ENCODE measurements around the gene LRRN3. TPM values are rescaled to one million over a fixed set of nuclear protein-coding genes. Genes with fewer than 3 reads are reported as not detected.

Gene LRRN3
- total RNA-seq, 1 experiment from 2014 or later = not detected

- TF ChIP-seq CTCF (conservative IDR thresholded peaks at IDR 0.05; ENCODE audit: low read depth, low read length) = no peak
- TF ChIP-seq EZH2phosphoT487 (IDR thresholded peaks at IDR 0.05; ENCODE audit: borderline replicate concordance, low read length) = no peak
- TF ChIP-seq EZH2 (IDR thresholded peaks at IDR 0.05; ENCODE audit: low read length, unreplicated experiment) = no peak
- no peaks in the 10 kb centered on the region for H3K36me3 ChIP-seq (ENCODE audit: low read depth, low read length)
- DNase-seq (no peak), ATAC-seq (no peak)
- intact Hi-C loops (cut with micrococcal nuclease) = loop anchor here (10.0 kb wide), 4 partner anchors 468 to 1092 kb away; partner anchors contain the start of gene IMMP2L
- peaks cover 40% of the 10 kb centered on the region for H3K4me1 ChIP-seq (ENCODE audit: insufficient read depth, low read length)
- no peaks in the 10 kb centered on the region for H3K27me3 ChIP-seq (ENCODE audit: low read length)
- no peaks in the 10 kb centered on the region for H3K9me3 ChIP-seq (ENCODE audit: low read length)
- H3K9me2 ChIP-seq (replicated peaks; ENCODE audit: low read length) = no peaks in the 10 kb centered on the region
- peak overlapping the region; percentile 49; the same call in 1 of the 2 replicates for H3K9ac ChIP-seq (ENCODE audit: low read length)
- no peak overlapping the region for H3K4me3 ChIP-seq (ENCODE audit: low read length)
- H2AFZ ChIP-seq (ENCODE audit: low read length) = no peak overlapping the region
- no peaks in the 10 kb centered on the region for H3K79me2 ChIP-seq (ENCODE audit: low read length)
- no peaks in the 10 kb centered on the region for H4K20me1 ChIP-seq (ENCODE audit: low read length)
- BruUV-seq (replicated peaks) = no TSS peak
- H3F3A ChIP-seq (ENCODE audit: low read length, unreplicated experiment) = no peaks in the 10 kb centered on the region
- ChIA-PET POLR2A (ENCODE audit: unreplicated experiment) (no interaction called here), CTCF (no interaction called here)
- H3K27ac ChIP-seq (ENCODE audit: low read length) = peak overlapping the region; percentile 83; the same call in 1 of the 2 replicates
- H3K4me2 ChIP-seq (ENCODE audit: low read length) = no peak overlapping the region
Measured at GRCh38 chr7:111096997-111097396, 6.1 kb downstream of the LRRN3 start.

GRCh38 chr7:111098011-111098925 lies 7.3 kb downstream of the LRRN3 start:
- TF ChIP-seq EZH2 (IDR thresholded peaks at IDR 0.05; ENCODE audit: low read length, unreplicated experiment) (no peak), CTCF (conservative IDR thresholded peaks at IDR 0.05; ENCODE audit: low read depth, low read length) (peak; percentile 86)
- BruUV-seq (replicated peaks) = no TSS peak
- ChIA-PET POLR2A (ENCODE audit: unreplicated experiment) (no interaction called here), CTCF (interaction anchor here (0.7 to 1.2 kb wide), 2 partner anchors 10 to 29 kb away, joined by 3 read pairs; no protein-coding TSS in a partner anchor)
- no peaks in the 10 kb centered on the region for H4K20me1 ChIP-seq (ENCODE audit: low read length)
- H3K27ac ChIP-seq (ENCODE audit: low read length) = peak overlapping the region; percentile 95
- H3K9me2 ChIP-seq (replicated peaks; ENCODE audit: low read length) = no peaks in the 10 kb centered on the region
- intact Hi-C loops (cut with micrococcal nuclease) = loop anchor here (1.0 to 10.0 kb wide), 8 partner anchors 100 to 1253 kb away; partner anchors contain the start of gene IMMP2L
- H3K4me1 ChIP-seq (ENCODE audit: insufficient read depth, low read length) = peaks cover 30% of the 10 kb centered on the region
- ATAC-seq = peak; percentile 86
- no peaks in the 10 kb centered on the region for H3K9me3 ChIP-seq (ENCODE audit: low read length)
- H3K9ac ChIP-seq (ENCODE audit: low read length) = peak overlapping the region; percentile 75
- H3K27me3 ChIP-seq (ENCODE audit: low read length) = no peaks in the 10 kb centered on the region
- H3F3A ChIP-seq (ENCODE audit: low read length, unreplicated experiment) = no peaks in the 10 kb centered on the region
- no peaks in the 10 kb centered on the region for H3K79me2 ChIP-seq (ENCODE audit: low read length)
- DNase-seq = peak; percentile 73
- peak overlapping the region; percentile 73 for H3K4me2 ChIP-seq (ENCODE audit: low read length)
- no peaks in the 10 kb centered on the region for H3K36me3 ChIP-seq (ENCODE audit: low read depth, low read length)
- H2AFZ ChIP-seq (ENCODE audit: low read length) = 0 out of 2 replicates have a peak overlapping the region, but pooled peaks have one; percentile 35
- H3K4me3 ChIP-seq (ENCODE audit: low read length) = peak overlapping the region; percentile 41; the same call in 1 of the 2 replicates

- Histone ChIP-seq H3K27ac (ENCODE audit: low read length) (peak overlapping the region; percentile 95), H3K79me2 (ENCODE audit: low read length) (no peaks in the 10 kb centered on the region), H2AFZ (ENCODE audit: low read length) (no peak overlapping the region), H3K9ac (ENCODE audit: low read length) (peak overlapping the region; percentile 75), H3K4me3 (ENCODE audit: low read length) (no peak overlapping the region), H3K27me3 (ENCODE audit: low read length) (no peaks in the 10 kb centered on the region), H3F3A (ENCODE audit: low read length, unreplicated experiment) (no peaks in the 10 kb centered on the region), H3K36me3 (ENCODE audit: low read depth, low read length) (no peaks in the 10 kb centered on the region), H3K4me1 (ENCODE audit: insufficient read depth, low read length) (peaks cover 29% of the 10 kb centered on the region), H4K20me1 (ENCODE audit: low read length) (no peaks in the 10 kb centered on the region), H3K9me2 (replicated peaks; ENCODE audit: low read length) (no peaks in the 10 kb centered on the region), H3K4me2 (ENCODE audit: low read length) (peak overlapping the region; percentile 73), H3K9me3 (ENCODE audit: low read length) (no peaks in the 10 kb centered on the region)
- ChIA-PET CTCF (interaction anchor here (0.6 to 1.2 kb wide), 3 partner anchors 10 to 556 kb away, joined by 3 to 6 read pairs (median 3); no protein-coding TSS in a partner anchor), POLR2A (ENCODE audit: unreplicated experiment) (no interaction called here)
- ATAC-seq = no peak
- TF ChIP-seq EZH2phosphoT487 (IDR thresholded peaks at IDR 0.05; ENCODE audit: borderline replicate concordance, low read length) (no peak), CTCF (conservative IDR thresholded peaks at IDR 0.05; ENCODE audit: low read depth, low read length) (no peak), EZH2 (IDR thresholded peaks at IDR 0.05; ENCODE audit: low read length, unreplicated experiment) (no peak)
- no peak for DNase-seq
- intact Hi-C loops (cut with micrococcal nuclease) = loop anchor here (1.0 to 10.0 kb wide), 8 partner anchors 99 to 1254 kb away; partner anchors contain the start of gene IMMP2L
- BruUV-seq (replicated peaks) = no TSS peak
Measured at GRCh38 chr7:111098926-111099250, 8.0 kb downstream of the LRRN3 start.

Data from PC-3 (cell line).